ENCODE measurements around the gene TSSK2.

GRCh38 chr22:19150482-19151328 lies 19.6 kb downstream of the TSSK2 start:
- TF ChIP-seq CTCF (IDR thresholded peaks at IDR 0.05) = no peak
- no peak for TF ChIP-seq POLR2A (IDR thresholded peaks at IDR 0.05)
